HepG2 (cell line): ENCODE measurements around the gene DNTTIP2. TPM values are rescaled to one million over a fixed set of nuclear protein-coding genes. Genes with fewer than 3 reads are reported as not detected.

ENCODE experiments used
- ATAC-seq: fragments of 200-7000 bp; cut with Tn5 transposase; 3 replicates; pipeline ENCODE4 v1.9.1; 2020; ENCODE audit warnings: mild to moderate bottlenecking, moderate library complexity
- BruUV-seq: library from RNA; stranded (reverse); fragments of 400-500 nt; replicated peaks from 2 replicates; lab custom pipeline; 2021; lab: Mats Ljungman, UMichigan
- CTCF ChIA-PET: fragments of 300-600 bp; formaldehyde crosslinking; extraction: SDS; loops from one replicate; lab custom pipeline; 2021; ENCODE audit warnings: low total read pairs, inconsistent platforms, low intra/inter-chr PET ratio; lab: Yijun Ruan, JAX
- POLR2A ChIA-PET: fragments of 350-600 bp; sonication (Branson Sonifier 250); formaldehyde crosslinking; loops from one replicate; lab custom pipeline; 2020; ENCODE audit warnings: antibody characterized with exemption, inconsistent platforms; lab: Yijun Ruan, JAX
- DNase-seq: peaks from one replicate; pipeline ENCODE4 v3.0.0-alpha.2; 2015; ENCODE audit warnings: low spot score
- FAIRE-seq: peaks from 3 replicates; lab custom pipeline; 2011; peaks lifted over from hg19 to GRCh38; lab: Jason Lieb, UNC
- H2AFZ ChIP-seq: one replicate; pipeline ENCODE4 v1.6.1; 2011; ENCODE audit warnings: low read length, inconsistent platforms
- H3K27ac ChIP-seq: fragments of 300-600 bp; 3 replicates; pipeline ENCODE4 v1.8.0; 2011; ENCODE audit warnings: mixed run types, mild to moderate bottlenecking, mixed read lengths, low read length, inconsistent platforms; ENCODE audit not compliant: insufficient read depth; ENCODE audit errors: extremely low read length
- H3K27me3 ChIP-seq, 2 experiments: fragments of 200-600 bp in 1 of 2; 2 replicates in 1 of 2; 3 replicates in 1 of 2; pipeline versions ENCODE4 v1.6.0 to v1.8.0; 2011; ENCODE audit warnings: low read length in 2 of 2, mild to moderate bottlenecking in 2 of 2, moderate library complexity in 2 of 2, inconsistent platforms in 1 of 2; ENCODE audit not compliant: insufficient read depth in 2 of 2, control insufficient read depth in 1 of 2
- H3K36me3 ChIP-seq, 2 experiments: fragments of 200-600 bp in 1 of 2; replicated peaks in 1 of 2; 2 replicates in 1 of 2; 3 replicates in 1 of 2; pipeline versions ENCODE4 v1.5.1 to v1.8.0; 2011; ENCODE audit warnings: low read length in 2 of 2, inconsistent platforms in 1 of 2; ENCODE audit not compliant: insufficient read depth in 2 of 2, control insufficient read depth in 1 of 2
- H3K4me1 ChIP-seq: 2 replicates; pipeline ENCODE4 v1.5.1; 2012; ENCODE audit warnings: low read length, inconsistent platforms; ENCODE audit not compliant: insufficient read depth
- H3K4me2 ChIP-seq: 2 replicates; pipeline ENCODE4 v1.6.0; 2011; ENCODE audit warnings: low read depth, low read length, inconsistent platforms
- H3K4me3 ChIP-seq, 3 experiments: fragments of 200-600 bp in 1 of 3; sonication (generic), shearing (Covaris generic) in 1 of 3; replicated peaks in 1 of 3; 2 replicates each; pipeline ENCODE4 v1.5.1; 2011 to 2016; ENCODE audit warnings: low read length in 3 of 3, inconsistent platforms in 2 of 3, low read depth in 2 of 3, mild to moderate bottlenecking in 2 of 3, control low read depth in 1 of 3, mixed read lengths in 1 of 3; ENCODE audit not compliant: insufficient read depth in 1 of 3
- H3K79me2 ChIP-seq: one replicate; pipeline ENCODE4 v1.6.1; 2011; ENCODE audit warnings: low read length, inconsistent platforms; ENCODE audit not compliant: insufficient read depth
- H3K9ac ChIP-seq: 2 replicates; pipeline ENCODE4 v1.6.0; 2011; ENCODE audit warnings: mild to moderate bottlenecking, low read depth, low read length, inconsistent platforms; ENCODE audit not compliant: insufficient read depth
- H3K9me3 ChIP-seq: 2 replicates; pipeline ENCODE4 v1.5.1; 2012; ENCODE audit warnings: mild to moderate bottlenecking, low read length
- H4K20me1 ChIP-seq: 2 replicates; pipeline ENCODE4 v1.6.0; 2011; ENCODE audit warnings: inconsistent platforms, mild to moderate bottlenecking, low read length, moderate library complexity; ENCODE audit not compliant: insufficient read depth
- MBNL3 ChIP-seq: fragments of 250-450 bp; sonication (Bioruptor Pico); conservative IDR thresholded peaks from 2 replicates; pipeline ENCODE4 v1.8.0; 2022; ENCODE audit warnings: mild to moderate bottlenecking, inconsistent platforms
- YY1 ChIP-seq: IDR thresholded peaks from 2 replicates; pipeline ENCODE4 v1.6.1; 2011; ENCODE audit warnings: low read length, low read depth, moderate library complexity, mild to moderate bottlenecking; ENCODE audit not compliant: insufficient read depth, insufficient replicate concordance
- ZNF329 ChIP-seq: sonication (generic); formaldehyde crosslinking; IDR thresholded peaks from 2 replicates; pipeline ENCODE4 v1.9.0; 2021; ENCODE audit warnings: low read depth, mild to moderate bottlenecking, missing genetic modification reagents
- ZNF552 ChIP-seq: sonication (generic); formaldehyde crosslinking; IDR thresholded peaks from 2 replicates; pipeline ENCODE4 v1.9.0; 2022; ENCODE audit warnings: missing genetic modification reagents, mild to moderate bottlenecking, borderline replicate concordance
- WGBS: methylation state at CpG from one replicate; pipeline ENCODE4 v1.1.6; 2017; ENCODE audit warnings: low lambda C conversion rate; 5-methylcytosine and 5-hydroxymethylcytosine counted together
- in situ Hi-C: cut with HindIII; loops from 2 replicates; pipeline ENCODE4 v1.10.0; 2017; ENCODE audit warnings: low pct_unique_long_range_greater_than_20kb; ENCODE audit not compliant: extremely low pct_ligation_motif_present
- intact Hi-C: fragments of 100-400 bp; cut with micrococcal nuclease; formaldehyde crosslinking; loops from one replicate; pipeline ENCODE4 v1.10.0; 2022; ENCODE audit not compliant: unreplicated experiment
- polyA plus RNA-seq, 8 experiments: library from polyadenylated mRNA; depleted of rRNA in 3 of 8; stranded (reverse) in 7 of 8; unstranded in 1 of 8; fragments of >200 nt; fragmentation: Illumina TruSeq in 4 of 8; extraction: Trizol in 4 of 8; gene quantifications; 2 replicates each; pipeline versions ENCODE4 v1.2.1 to v1.2.3, GENCODE V29; 2011 to 2016; ENCODE audit warnings: low read depth in 4 of 8, missing spikeins in 1 of 8, mixed read lengths in 1 of 8; ENCODE audit not compliant: insufficient read depth in 1 of 8
- total RNA-seq, 5 experiments: library from RNA; depleted of rRNA; stranded (reverse); fragments of >200 nt; fragmentation: Illumina TruSeq; extraction: Trizol; gene quantifications; 2 replicates each; pipeline ENCODE4 v1.2.3, GENCODE V29; 2016; ENCODE audit warnings: low read depth in 1 of 5
- TF ChIP-seq, protein P1 (sequence below): IDR thresholded peaks from 2 replicates; pipeline ENCODE4 v1.6.1; 2016; ENCODE audit warnings: low read depth, missing genetic modification reagents, missing compliant biosample characterization

Gene DNTTIP2
- total and polyA plus RNA-seq, 2 of the 13 experiments (the other 11 are each of a cell fraction or from before 2014, with no cell fraction given), result 11.4 to 63.3 TPM

DNA sequence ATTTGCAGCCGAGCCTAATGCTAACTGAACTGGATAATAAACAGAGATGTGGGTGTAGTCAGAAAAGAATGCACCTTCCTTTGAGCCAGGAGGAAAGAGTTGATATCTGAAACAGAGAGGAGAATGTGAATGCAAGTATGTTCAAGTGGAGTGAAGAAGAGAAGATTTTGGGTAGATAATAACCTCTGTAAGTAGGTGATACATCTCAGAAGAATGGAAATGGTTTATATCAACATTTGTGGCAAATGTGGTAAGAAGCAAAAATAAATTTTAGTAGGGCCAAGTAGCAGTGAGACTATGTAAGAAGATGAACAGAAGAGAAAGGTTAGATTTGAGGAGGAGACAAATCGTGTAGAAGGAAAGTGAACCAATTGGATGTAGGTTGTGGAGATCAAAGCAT is 1.7 kb upstream of the DNTTIP2 start:
- Histone ChIP-seq H3K4me2 (no peak overlapping the region), H3K27me3 (no peaks in the 10 kb centered on the region; a peak in 1 of 5 replicates), H3K4me1 (peaks cover 31% of the 10 kb centered on the region), H3K4me3 (no peak overlapping the region), H2AFZ (no peak overlapping the region), H3K36me3 (peaks cover 3 to 17% of the 10 kb centered on the region in 2 experiments; a peak in 4 of 5 replicates), H3K9ac (no peak overlapping the region), H3K79me2 (peaks cover 31% of the 10 kb centered on the region), H3K9me3 (no peaks in the 10 kb centered on the region), H3K27ac (no peak overlapping the region)
- WGBS, result 87% methylated on average over 2 of the region's 2 CpGs
- no TSS peak for BruUV-seq
- DNase-seq (no peak), ATAC-seq (no peak), FAIRE-seq (no peak)
- POLR2A ChIA-PET, result interaction anchor here (1.6 kb wide), 1 partner anchor 12 kb away, joined by 7 read pairs; no protein-coding TSS in a partner anchor
- in situ Hi-C loops, result no loop called here
- TF ChIP-seq ZNF329 (CRISPR knock-in tag) (no peak), YY1 (no peak), ZNF552 (CRISPR knock-in tag) (no peak), MBNL3 (no peak)
- TF ChIP-seq, protein P1, sequence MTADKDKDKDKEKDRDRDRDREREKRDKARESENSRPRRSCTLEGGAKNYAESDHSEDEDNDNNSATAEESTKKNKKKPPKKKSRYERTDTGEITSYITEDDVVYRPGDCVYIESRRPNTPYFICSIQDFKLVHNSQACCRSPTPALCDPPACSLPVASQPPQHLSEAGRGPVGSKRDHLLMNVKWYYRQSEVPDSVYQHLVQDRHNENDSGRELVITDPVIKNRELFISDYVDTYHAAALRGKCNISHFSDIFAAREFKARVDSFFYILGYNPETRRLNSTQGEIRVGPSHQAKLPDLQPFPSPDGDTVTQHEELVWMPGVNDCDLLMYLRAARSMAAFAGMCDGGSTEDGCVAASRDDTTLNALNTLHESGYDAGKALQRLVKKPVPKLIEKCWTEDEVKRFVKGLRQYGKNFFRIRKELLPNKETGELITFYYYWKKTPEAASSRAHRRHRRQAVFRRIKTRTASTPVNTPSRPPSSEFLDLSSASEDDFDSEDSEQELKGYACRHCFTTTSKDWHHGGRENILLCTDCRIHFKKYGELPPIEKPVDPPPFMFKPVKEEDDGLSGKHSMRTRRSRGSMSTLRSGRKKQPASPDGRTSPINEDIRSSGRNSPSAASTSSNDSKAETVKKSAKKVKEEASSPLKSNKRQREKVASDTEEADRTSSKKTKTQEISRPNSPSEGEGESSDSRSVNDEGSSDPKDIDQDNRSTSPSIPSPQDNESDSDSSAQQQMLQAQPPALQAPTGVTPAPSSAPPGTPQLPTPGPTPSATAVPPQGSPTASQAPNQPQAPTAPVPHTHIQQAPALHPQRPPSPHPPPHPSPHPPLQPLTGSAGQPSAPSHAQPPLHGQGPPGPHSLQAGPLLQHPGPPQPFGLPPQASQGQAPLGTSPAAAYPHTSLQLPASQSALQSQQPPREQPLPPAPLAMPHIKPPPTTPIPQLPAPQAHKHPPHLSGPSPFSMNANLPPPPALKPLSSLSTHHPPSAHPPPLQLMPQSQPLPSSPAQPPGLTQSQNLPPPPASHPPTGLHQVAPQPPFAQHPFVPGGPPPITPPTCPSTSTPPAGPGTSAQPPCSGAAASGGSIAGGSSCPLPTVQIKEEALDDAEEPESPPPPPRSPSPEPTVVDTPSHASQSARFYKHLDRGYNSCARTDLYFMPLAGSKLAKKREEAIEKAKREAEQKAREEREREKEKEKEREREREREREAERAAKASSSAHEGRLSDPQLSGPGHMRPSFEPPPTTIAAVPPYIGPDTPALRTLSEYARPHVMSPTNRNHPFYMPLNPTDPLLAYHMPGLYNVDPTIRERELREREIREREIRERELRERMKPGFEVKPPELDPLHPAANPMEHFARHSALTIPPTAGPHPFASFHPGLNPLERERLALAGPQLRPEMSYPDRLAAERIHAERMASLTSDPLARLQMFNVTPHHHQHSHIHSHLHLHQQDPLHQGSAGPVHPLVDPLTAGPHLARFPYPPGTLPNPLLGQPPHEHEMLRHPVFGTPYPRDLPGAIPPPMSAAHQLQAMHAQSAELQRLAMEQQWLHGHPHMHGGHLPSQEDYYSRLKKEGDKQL (CRISPR knock-in tag), result no peak
- TF ChIP-seq, all 625 proteins: peak for 0
- H4K20me1 ChIP-seq, result no peaks in the 10 kb centered on the region
- intact Hi-C loops, result no loop called here
- CTCF ChIA-PET, result no interaction called here
